IMR-90 (cell line): Measurements from ENCODE around the gene DTX3. TPM values are rescaled to one million over a fixed set of nuclear protein-coding genes. Genes with fewer than 3 reads are reported as not detected.

Experiments used
- ATAC-seq: fragments of 200-7000 bp; cut with Tn5 transposase; 2 replicates; pipeline ENCODE4 v1.9.1; 2020; ENCODE audit warnings: low read depth, mild to moderate bottlenecking, moderate library complexity
- BruUV-seq: library from RNA; stranded (reverse); fragments of 400-500 nt; replicated peaks from 2 replicates; lab custom pipeline; 2021; lab: Mats Ljungman, UMichigan
- CTCF ChIA-PET: fragments of 300-600 bp; formaldehyde crosslinking; extraction: SDS; loops from one replicate; lab custom pipeline; 2021; ENCODE audit warnings: antibody characterized with exemption; lab: Yijun Ruan, JAX
- POLR2A ChIA-PET: fragments of 300-600 bp; sonication (Branson Sonifier 250); formaldehyde crosslinking; loops from one replicate; lab custom pipeline; 2022; ENCODE audit warnings: antibody characterized with exemption; ENCODE audit not compliant: unreplicated experiment; lab: Charles Lee
- DNase-seq: peaks from one replicate; pipeline ENCODE4 v3.0.0; 2013
- H2AFZ ChIP-seq: replicated peaks from 2 replicates; pipeline ENCODE3; 2013; ENCODE audit warnings: low read length, mild to moderate bottlenecking; ENCODE audit not compliant: poor library complexity
- H2AK5ac ChIP-seq: 2 replicates; pipeline ENCODE4 v1.6.1; 2013; ENCODE audit warnings: low read depth, low read length, inconsistent platforms
- H2AK9ac ChIP-seq: replicated peaks from 2 replicates; pipeline ENCODE3; 2013; ENCODE audit warnings: mild to moderate bottlenecking, low read depth, low read length, moderate library complexity; ENCODE audit not compliant: poor library complexity
- H2BK120ac ChIP-seq: 2 replicates; pipeline ENCODE4 v1.6.1; 2013; ENCODE audit warnings: low read depth, low read length, inconsistent platforms
- H2BK15ac ChIP-seq: 3 replicates; pipeline ENCODE4 v1.6.1; 2013; ENCODE audit warnings: low read depth, low read length, inconsistent platforms
- H2BK20ac ChIP-seq: 2 replicates; pipeline ENCODE4 v1.6.1; 2013; ENCODE audit warnings: low read depth, mild to moderate bottlenecking, inconsistent platforms, low read length, moderate library complexity
- H2BK5ac ChIP-seq: 2 replicates; pipeline ENCODE4 v1.6.1; 2013; ENCODE audit warnings: mild to moderate bottlenecking, low read depth, low read length, inconsistent platforms; ENCODE audit not compliant: poor library complexity, severe bottlenecking
- H3K14ac ChIP-seq: replicated peaks from 2 replicates; pipeline ENCODE4 v1.6.1; 2013; ENCODE audit warnings: low read depth, low read length, inconsistent platforms
- H3K18ac ChIP-seq: 2 replicates; pipeline ENCODE4 v1.6.1; 2013; ENCODE audit warnings: low read depth, low read length, control low read depth
- H3K23ac ChIP-seq: 2 replicates; pipeline ENCODE4 v1.6.1; 2013; ENCODE audit warnings: low read depth, low read length, inconsistent platforms
- H3K27ac ChIP-seq: 2 replicates; pipeline ENCODE4 v1.5.1; 2013; ENCODE audit warnings: mild to moderate bottlenecking, control low read depth, low read length; ENCODE audit not compliant: insufficient read depth
- H3K27me3 ChIP-seq: 2 replicates; pipeline ENCODE4 v1.6.1; 2013; ENCODE audit warnings: low read length; ENCODE audit not compliant: control insufficient read depth, insufficient read depth
- H3K36me3 ChIP-seq: 2 replicates; pipeline ENCODE4 v1.6.1; 2013; ENCODE audit warnings: low read length, mixed read lengths; ENCODE audit not compliant: control insufficient read depth, insufficient read depth
- H3K4ac ChIP-seq: 2 replicates; pipeline ENCODE4 v1.6.1; 2013; ENCODE audit warnings: low read depth, low read length, inconsistent platforms
- H3K4me1 ChIP-seq: 2 replicates; pipeline ENCODE4 v1.6.1; 2013; ENCODE audit warnings: low read length, mixed read lengths; ENCODE audit not compliant: control insufficient read depth, insufficient read depth
- H3K4me2 ChIP-seq: 2 replicates; pipeline ENCODE4 v1.6.1; 2013; ENCODE audit warnings: low read depth, mild to moderate bottlenecking, control low read depth, low read length, moderate library complexity
- H3K4me3 ChIP-seq: 2 replicates; pipeline ENCODE4 v1.5.1; 2013; ENCODE audit warnings: low read depth, mild to moderate bottlenecking, control low read depth, low read length, moderate library complexity; ENCODE audit not compliant: insufficient read depth
- H3K56ac ChIP-seq: 2 replicates; pipeline ENCODE4 v1.6.1; 2013; ENCODE audit warnings: low read length, inconsistent platforms; ENCODE audit not compliant: insufficient read depth; ENCODE audit errors: extremely low read depth
- H3K79me1 ChIP-seq, 2 experiments: 2 replicates each; pipeline ENCODE4 v1.6.1; 2013; ENCODE audit warnings: low read length in 2 of 2, inconsistent platforms in 1 of 2, low read depth in 1 of 2
- H3K9ac ChIP-seq: 2 replicates; pipeline ENCODE4 v1.6.1; 2013; ENCODE audit warnings: low read depth, low read length, control low read depth
- H3K9me1 ChIP-seq: 2 replicates; pipeline ENCODE4 v1.6.1; 2013; ENCODE audit warnings: low read length, inconsistent platforms; ENCODE audit not compliant: insufficient read depth
- H3K9me3 ChIP-seq: 2 replicates; pipeline ENCODE4 v1.6.1; 2013; ENCODE audit warnings: low read length; ENCODE audit not compliant: control insufficient read depth, insufficient read depth
- H4K20me1 ChIP-seq: 2 replicates; pipeline ENCODE4 v1.6.1; 2013; ENCODE audit warnings: low read length, inconsistent platforms; ENCODE audit not compliant: insufficient read depth
- H4K5ac ChIP-seq: 2 replicates; pipeline ENCODE4 v1.6.1; 2013; ENCODE audit warnings: mild to moderate bottlenecking, low read depth, low read length, control low read depth
- H4K8ac ChIP-seq, 2 experiments: 2 replicates each; pipeline ENCODE4 v1.6.1; 2013; ENCODE audit warnings: low read depth in 2 of 2, low read length in 2 of 2, control low read depth in 1 of 2, inconsistent platforms in 1 of 2
- H4K91ac ChIP-seq: 2 replicates; pipeline ENCODE4 v1.6.1; 2013; ENCODE audit warnings: low read depth, low read length, inconsistent platforms; ENCODE audit not compliant: insufficient read depth
- CEBPB ChIP-seq: IDR thresholded peaks from 2 replicates; pipeline ENCODE4 v1.6.1; 2012; ENCODE audit warnings: low read depth, low read length, improper control_type of control experiment
- RAD21 ChIP-seq: IDR thresholded peaks from 2 replicates; pipeline ENCODE4 v1.6.1; 2012; ENCODE audit warnings: low read length, improper control_type of control experiment
- SMC3 ChIP-seq: fragments of 150-350 bp; IDR thresholded peaks from 2 replicates; pipeline ENCODE4 v1.6.1; 2016; ENCODE audit warnings: low read depth, mild to moderate bottlenecking, antibody characterized with exemption, low read length, moderate library complexity
- WGBS, 2 experiments: methylation state at CpG; one replicate each; pipeline versions ENCODE4 v1.1.5 to v1.1.7; 2013; ENCODE audit warnings: missing lambda C conversion rate in 2 of 2; ENCODE audit not compliant: insufficient read length in 1 of 2; ENCODE audit errors: extremely low coverage in 2 of 2; 5-methylcytosine and 5-hydroxymethylcytosine counted together
- dilution Hi-C: fragments of 300-500 bp; cut with HindIII; formaldehyde crosslinking; loops from one replicate; pipeline ENCODE4 v1.14.3; 2018; ENCODE audit warnings: low sequenced_read_pairs; ENCODE audit not compliant: unreplicated experiment
- in situ Hi-C: fragments of 300-500 bp; cut with MboI; formaldehyde crosslinking; loops from 3 replicates; pipeline ENCODE4 v1.14.3; 2019; ENCODE audit warnings: low sequenced_read_pairs, inconsistent platforms, mixed read lengths
- intact Hi-C: fragments of 100-400 bp; cut with micrococcal nuclease; formaldehyde crosslinking; loops from 2 replicates; pipeline ENCODE4 v1.10.0; 2022
- polyA plus RNA-seq, 3 experiments: library from polyadenylated mRNA; depleted of rRNA; stranded (reverse); fragments of >200 nt; gene quantifications; 2 replicates each; pipeline ENCODE4 v1.2.3, GENCODE V29; 2012; ENCODE audit warnings: low replicate concordance in 1 of 3
- total RNA-seq: library from RNA; depleted of rRNA; stranded (reverse); fragments of >200 nt; gene quantifications from 2 replicates; pipeline ENCODE4 v1.2.3, GENCODE V29; 2012
- TF ChIP-seq, protein P1 (sequence below): conservative IDR thresholded peaks from 2 replicates; pipeline ENCODE4 v1.5.1; 2012; ENCODE audit warnings: mild to moderate bottlenecking, low read depth, low read length, improper control_type of control experiment

Gene DTX3
- total and polyA plus RNA-seq, 2 of the 4 experiments (the other 2 are of a cell fraction) = 2.9 to 14.6 TPM

DNA sequence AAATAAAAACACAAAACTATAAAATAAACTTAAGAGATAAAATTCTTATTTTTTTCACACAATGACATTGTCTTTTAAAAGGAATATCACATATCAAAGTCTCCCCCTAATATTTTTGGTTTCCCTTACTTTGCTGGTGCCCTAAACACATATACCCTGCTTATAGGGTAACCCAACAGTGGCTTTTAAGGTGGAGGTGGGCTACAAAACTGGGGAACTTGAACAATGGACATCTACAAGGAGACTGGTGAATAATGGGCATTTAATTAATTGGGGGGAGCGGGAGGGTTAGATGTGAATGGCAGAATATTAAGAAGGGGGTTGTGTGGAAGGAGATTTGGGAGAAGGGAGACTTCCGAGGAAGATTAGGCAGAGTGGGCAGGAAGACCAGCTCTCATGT, 18.8 kb downstream of the DTX3 start:
- H3K4me3 ChIP-seq = no peak overlapping the region
- no peak overlapping the region for H3K14ac ChIP-seq
- H3K56ac ChIP-seq = no peak overlapping the region
- ChIA-PET CTCF (interaction anchor here (0.5 to 0.6 kb wide), 2 partner anchors 12 to 983 kb away, joined by 4 read pairs; no protein-coding TSS in a partner anchor), POLR2A (no interaction called here)
- BruUV-seq = no TSS peak
- H4K91ac ChIP-seq = no peak overlapping the region
- no peaks in the 10 kb centered on the region for H3K79me1 ChIP-seq
- H3K27ac ChIP-seq = no peak overlapping the region
- H4K5ac ChIP-seq = no peak overlapping the region
- no peaks in the 10 kb centered on the region; the same call in 1 of the 2 replicates for H3K4me1 ChIP-seq
- H3K9me1 ChIP-seq = peaks cover 4% of the 10 kb centered on the region; the same call in 1 of the 2 replicates
- ATAC-seq (no peak), DNase-seq (no peak)
- H3K9ac ChIP-seq = no peak overlapping the region
- no peak overlapping the region for H3K23ac ChIP-seq
- no peaks in the 10 kb centered on the region for H3K9me3 ChIP-seq
- in situ Hi-C loops (loop anchor here (5.0 kb wide), 1 partner anchor 41 kb away; no protein-coding TSS in a partner anchor), intact Hi-C loops (loop anchor here (5.0 kb wide), 1 partner anchor 161 kb away; no protein-coding TSS in a partner anchor), dilution Hi-C loops (no loop called here)
- H4K20me1 ChIP-seq = peaks cover 4% of the 10 kb centered on the region; the same call in 1 of the 2 replicates
- H2BK5ac ChIP-seq = no peak overlapping the region
- no peak overlapping the region for H2BK20ac ChIP-seq
- no peak overlapping the region for H3K4ac ChIP-seq
- H3K27me3 ChIP-seq = peaks cover 71% of the 10 kb centered on the region
- H2BK15ac ChIP-seq = no peak overlapping the region
- no peak overlapping the region for H3K4me2 ChIP-seq
- no peak overlapping the region for H3K18ac ChIP-seq
- TF ChIP-seq, protein P1, sequence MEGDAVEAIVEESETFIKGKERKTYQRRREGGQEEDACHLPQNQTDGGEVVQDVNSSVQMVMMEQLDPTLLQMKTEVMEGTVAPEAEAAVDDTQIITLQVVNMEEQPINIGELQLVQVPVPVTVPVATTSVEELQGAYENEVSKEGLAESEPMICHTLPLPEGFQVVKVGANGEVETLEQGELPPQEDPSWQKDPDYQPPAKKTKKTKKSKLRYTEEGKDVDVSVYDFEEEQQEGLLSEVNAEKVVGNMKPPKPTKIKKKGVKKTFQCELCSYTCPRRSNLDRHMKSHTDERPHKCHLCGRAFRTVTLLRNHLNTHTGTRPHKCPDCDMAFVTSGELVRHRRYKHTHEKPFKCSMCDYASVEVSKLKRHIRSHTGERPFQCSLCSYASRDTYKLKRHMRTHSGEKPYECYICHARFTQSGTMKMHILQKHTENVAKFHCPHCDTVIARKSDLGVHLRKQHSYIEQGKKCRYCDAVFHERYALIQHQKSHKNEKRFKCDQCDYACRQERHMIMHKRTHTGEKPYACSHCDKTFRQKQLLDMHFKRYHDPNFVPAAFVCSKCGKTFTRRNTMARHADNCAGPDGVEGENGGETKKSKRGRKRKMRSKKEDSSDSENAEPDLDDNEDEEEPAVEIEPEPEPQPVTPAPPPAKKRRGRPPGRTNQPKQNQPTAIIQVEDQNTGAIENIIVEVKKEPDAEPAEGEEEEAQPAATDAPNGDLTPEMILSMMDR = no peak
- no peak for TF ChIP-seq RAD21
- TF ChIP-seq CEBPB = no peak
- no peak for TF ChIP-seq SMC3
- no peak overlapping the region for H2AFZ ChIP-seq
- no peak overlapping the region for H2AK5ac ChIP-seq
- H3K36me3 ChIP-seq = peaks cover 3% of the 10 kb centered on the region; the same call in 1 of the 2 replicates
- H2AK9ac ChIP-seq = no peak overlapping the region
- no peak overlapping the region for H2BK120ac ChIP-seq
- no peak overlapping the region for H4K8ac ChIP-seq
- WGBS, 2 experiments = 57 to 100% methylated on average over 1 of the region's 2 CpGs
